ENCODE results near the gene VCAM1.

Gene VCAM1

GRCh38 chr1:100722221-100722620 is 2.7 kb downstream of the VCAM1 start:
- H3K4me3 ChIP-seq (ENCODE audit: low read depth, low read length) = no peak overlapping the region

GRCh38 chr1:100724281-100724680 is 4.7 kb downstream of the VCAM1 start:
- no peak overlapping the region for H3K4me3 ChIP-seq (ENCODE audit: low read depth, low read length)

GRCh38 chr1:100730130-100730529 is 10.6 kb downstream of the VCAM1 start:
- H3K4me3 ChIP-seq (ENCODE audit: low read depth, low read length) = no peak overlapping the region

GRCh38 chr1:100731309-100731708 is 11.8 kb downstream of the VCAM1 start:
- H3K4me3 ChIP-seq (ENCODE audit: low read depth, low read length) = no peak overlapping the region

GRCh38 chr1:100731758-100732157 is 12.2 kb downstream of the VCAM1 start:
- H3K4me3 ChIP-seq (ENCODE audit: low read depth, low read length) = no peak overlapping the region

- H3K4me3 ChIP-seq (ENCODE audit: low read depth, low read length) = no peak overlapping the region
Measured at GRCh38 chr1:100734676-100735075, 15.1 kb downstream of the VCAM1 start.

GRCh38 chr1:100735244-100735643 is 15.7 kb downstream of the VCAM1 start:
- no peak overlapping the region for H3K4me3 ChIP-seq (ENCODE audit: low read depth, low read length)

GRCh38 chr1:100736324-100736723 is 16.8 kb downstream of the VCAM1 start:
- H3K4me3 ChIP-seq (ENCODE audit: low read depth, low read length) = no peak overlapping the region

- H3K4me3 ChIP-seq (ENCODE audit: low read depth, low read length) = no peak overlapping the region
Measured at GRCh38 chr1:100736746-100737145, 17.2 kb downstream of the VCAM1 start.

- H3K4me3 ChIP-seq (ENCODE audit: low read depth, low read length) = no peak overlapping the region
Measured at GRCh38 chr1:100746542-100746932, 27.0 kb downstream of the VCAM1 start.

- no peak overlapping the region for H3K4me3 ChIP-seq (ENCODE audit: low read depth, low read length)
Measured at GRCh38 chr1:100747771-100748170, 28.2 kb downstream of the VCAM1 start.

- no peak overlapping the region for H3K4me3 ChIP-seq (ENCODE audit: low read depth, low read length)
Measured at GRCh38 chr1:100750005-100750885, 30.7 kb downstream of the VCAM1 start.

- no peak overlapping the region for H3K4me3 ChIP-seq (ENCODE audit: low read depth, low read length)
Measured at GRCh38 chr1:100752791-100753190, 33.2 kb downstream of the VCAM1 start.

- H3K4me3 ChIP-seq (ENCODE audit: low read depth, low read length) = no peak overlapping the region
Measured at GRCh38 chr1:100757946-100758345, 38.4 kb downstream of the VCAM1 start.

GRCh38 chr1:100759188-100759587 is 39.6 kb downstream of the VCAM1 start:
- no peak overlapping the region for H3K4me3 ChIP-seq (ENCODE audit: low read depth, low read length)

- H3K4me3 ChIP-seq (ENCODE audit: low read depth, low read length) = no peak overlapping the region
Measured at GRCh38 chr1:100760511-100760910, 41.0 kb downstream of the VCAM1 start.

GRCh38 chr1:100762461-100762860 is 42.9 kb downstream of the VCAM1 start:
- no peak overlapping the region for H3K4me3 ChIP-seq (ENCODE audit: low read depth, low read length)

- H3K4me3 ChIP-seq (ENCODE audit: low read depth, low read length) = no peak overlapping the region
Measured at GRCh38 chr1:100767176-100767890, 47.8 kb downstream of the VCAM1 start.

- H3K4me3 ChIP-seq (ENCODE audit: low read depth, low read length) = no peak overlapping the region
Measured at GRCh38 chr1:100769323-100769722, 49.8 kb downstream of the VCAM1 start.

GRCh38 chr1:100769906-100770646 is 50.5 kb downstream of the VCAM1 start:
- no peak overlapping the region for H3K4me3 ChIP-seq (ENCODE audit: low read depth, low read length)

GRCh38 chr1:100773444-100773843 is 53.9 kb downstream of the VCAM1 start:
- no peak overlapping the region for H3K4me3 ChIP-seq (ENCODE audit: low read depth, low read length)

Measured in iPS-11a (cell line).